Activated T-helper 1 cell treated with anti-CD3 and anti-CD28 coated beads, Interleukin-12 subunit alpha, Interleukin-12 subunit beta, Interleukin-2, Interleukin-4 antibody, amounts not matched to agents 30 ng/mL and 10 ng/mL and 1 ng/mL, durations not matched to agents 14 hours and 24 hours and 36 hours (primary cell): Measurements from ENCODE around the gene CCDC171. TPM values are rescaled to one million over a fixed set of nuclear protein-coding genes. Genes with fewer than 3 reads are reported as not detected.

Source experiments
- DNase-seq: peaks from one replicate; pipeline ENCODE4 v3.0.0; 2021; ENCODE audit warnings: low spot score
- H3K27ac Mint-ChIP-seq: one replicate; pipeline ENCODE4 v1.8.0; 2021; ENCODE audit warnings: mild to moderate bottlenecking, mixed read lengths
- H3K27me3 Mint-ChIP-seq: one replicate; pipeline ENCODE4 v1.8.0; 2022; ENCODE audit warnings: mild to moderate bottlenecking, moderate library complexity, mixed read lengths; ENCODE audit not compliant: insufficient read depth
- H3K36me3 Mint-ChIP-seq: one replicate; pipeline ENCODE4 v1.8.0; 2021; ENCODE audit warnings: low read depth, mixed read lengths
- H3K4me1 Mint-ChIP-seq: one replicate; pipeline ENCODE4 v1.8.0; 2021; ENCODE audit warnings: low read depth, mixed read lengths
- H3K4me3 Mint-ChIP-seq: one replicate; pipeline ENCODE4 v1.8.0; 2021; ENCODE audit warnings: mild to moderate bottlenecking, moderate library complexity, mixed read lengths
- H3K9me3 Mint-ChIP-seq: one replicate; pipeline ENCODE4 v1.8.0; 2021; ENCODE audit warnings: mixed read lengths
- intact Hi-C: fragments of 100-400 bp; cut with micrococcal nuclease; formaldehyde crosslinking; loops from one replicate; pipeline ENCODE4 v1.15.1; 2024
- total RNA-seq: library from RNA; stranded (reverse); gene quantifications from 2 replicates; pipeline ENCODE4 v1.2.3, GENCODE V29; 2022

CCDC171 gene
- total RNA-seq, 1 donor from 2014 or later = 2.0 TPM

- no peak for DNase-seq
- Mint-ChIP-seq H3K27me3 (no peaks in the 10 kb centered on the region), H3K4me1 (no peaks in the 10 kb centered on the region), H3K27ac (no peak overlapping the region), H3K36me3 (no peaks in the 10 kb centered on the region), H3K9me3 (peaks cover 4% of the 10 kb centered on the region), H3K4me3 (no peak overlapping the region)
- intact Hi-C loops = no loop called here
Observed at GRCh38 chr9:16013366-16013765, 460.5 kb downstream of the CCDC171 start.

DNA sequence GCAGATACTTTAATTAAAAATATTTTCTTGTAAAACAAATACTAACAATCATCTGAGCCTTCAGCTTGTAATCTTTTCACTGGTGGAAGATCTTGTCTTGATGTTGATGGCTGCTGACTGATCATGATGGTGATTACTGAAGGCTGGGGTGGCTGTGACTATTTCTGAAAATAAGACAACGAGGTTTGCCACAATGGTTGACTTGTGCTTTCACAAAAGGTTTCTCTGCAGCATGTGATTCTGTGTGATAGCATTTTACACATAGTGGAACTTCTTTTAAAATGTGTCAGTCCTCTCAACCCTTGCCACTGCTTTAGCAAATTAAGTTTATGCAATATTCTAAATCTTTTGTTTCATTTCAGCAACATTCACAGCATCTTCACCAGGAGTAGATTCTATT, 461.0 kb downstream of the CCDC171 start:
- no peak for DNase-seq
- Mint-ChIP-seq H3K4me1 (no peaks in the 10 kb centered on the region), H3K4me3 (no peak overlapping the region), H3K9me3 (peaks cover 4% of the 10 kb centered on the region), H3K36me3 (no peaks in the 10 kb centered on the region), H3K27ac (no peak overlapping the region), H3K27me3 (no peaks in the 10 kb centered on the region)
- intact Hi-C loops = no loop called here

DNA sequence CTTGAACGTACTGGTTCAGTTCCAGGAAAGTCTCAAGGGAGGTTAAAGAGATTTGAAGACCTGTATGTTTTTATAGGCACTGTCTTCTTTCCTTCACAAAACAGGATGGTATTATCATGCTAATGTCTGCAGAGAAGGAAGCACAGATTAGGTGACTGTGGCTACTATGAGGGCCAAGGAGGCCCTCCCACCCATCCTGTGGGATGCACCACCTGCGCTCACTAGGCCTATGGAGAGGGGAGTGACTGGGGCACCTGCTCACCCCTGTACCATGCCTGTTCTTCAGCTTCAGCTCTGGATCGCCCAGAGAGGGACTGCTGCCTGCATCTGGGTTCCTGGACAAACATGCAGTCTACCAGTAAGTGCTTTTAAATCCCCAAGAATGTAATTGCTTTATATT, 469.4 kb downstream of the CCDC171 start:
- DNase-seq = no peak
- Mint-ChIP-seq H3K27ac (no peak overlapping the region), H3K4me3 (no peak overlapping the region), H3K4me1 (no peaks in the 10 kb centered on the region), H3K27me3 (no peaks in the 10 kb centered on the region), H3K9me3 (peaks cover 5% of the 10 kb centered on the region), H3K36me3 (no peaks in the 10 kb centered on the region)
- intact Hi-C loops = no loop called here

GRCh38 chr9:16023446-16023845, 470.6 kb downstream of the CCDC171 start:
- Mint-ChIP-seq H3K9me3 (peaks cover 5% of the 10 kb centered on the region), H3K27ac (no peak overlapping the region), H3K36me3 (no peaks in the 10 kb centered on the region), H3K27me3 (peaks cover 2% of the 10 kb centered on the region), H3K4me3 (no peak overlapping the region), H3K4me1 (no peaks in the 10 kb centered on the region)
- intact Hi-C loops = no loop called here
- DNase-seq = no peak

Other genes with a start within 250 kb of the CCDC171 start
- gene TTC39B, start 245.8 kb upstream of the CCDC171 start, total RNA-seq = 23.8 and 26.1 TPM in 2 replicates
- gene SNAPC3, start 130.2 kb upstream of the CCDC171 start, total RNA-seq = 27.1 and 30.5 TPM in 2 replicates
- 90.6 and 95.3 TPM in 2 replicates for gene PSIP1, start 42.1 kb upstream of the CCDC171 start, total RNA-seq